Suppressor macrophage treated with lipopolysaccharide for 1 hour (primary cell): ENCODE data around the gene MAPK13.
A peak's percentile ranks its signal among the peaks of the same experiment; 100 is the strongest.
"Not testable (repeated sequence)": the region's sequence is repeated elsewhere in the genome, so short reads cannot be mapped to it uniquely, and the experiment has no call there.

Experiments
- DNase-seq, 3 donors: peaks; one replicate each; pipeline ENCODE4 v3.0.0-alpha.2; 2020 to 2022

MAPK13 gene

DNA sequence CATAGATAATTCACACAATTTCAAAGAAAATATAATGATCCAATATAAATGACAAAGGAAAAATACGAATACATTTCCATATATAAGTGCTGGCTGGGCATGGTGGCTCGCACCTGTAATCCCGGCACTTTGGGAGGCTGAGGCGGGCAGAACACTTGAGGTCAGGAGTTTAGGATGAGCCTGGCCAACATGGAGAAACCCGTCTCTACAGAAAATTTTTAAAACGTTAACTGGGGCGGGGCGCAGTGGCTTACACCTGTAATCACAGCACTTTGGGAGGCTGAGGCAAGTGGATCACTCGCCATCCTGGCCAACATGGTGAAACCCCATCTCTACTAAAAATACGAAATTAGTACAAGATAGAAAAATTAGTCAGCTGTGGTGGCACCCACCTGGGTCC, 14.9 kb upstream of the MAPK13 start:
- no peak for DNase-seq

GRCh38 chr6:36116066-36116864, 14.0 kb upstream of the MAPK13 start:
- DNase-seq: no peak

GRCh38 chr6:36116943-36117342, 13.4 kb upstream of the MAPK13 start:
- DNase-seq: no peak

DNA sequence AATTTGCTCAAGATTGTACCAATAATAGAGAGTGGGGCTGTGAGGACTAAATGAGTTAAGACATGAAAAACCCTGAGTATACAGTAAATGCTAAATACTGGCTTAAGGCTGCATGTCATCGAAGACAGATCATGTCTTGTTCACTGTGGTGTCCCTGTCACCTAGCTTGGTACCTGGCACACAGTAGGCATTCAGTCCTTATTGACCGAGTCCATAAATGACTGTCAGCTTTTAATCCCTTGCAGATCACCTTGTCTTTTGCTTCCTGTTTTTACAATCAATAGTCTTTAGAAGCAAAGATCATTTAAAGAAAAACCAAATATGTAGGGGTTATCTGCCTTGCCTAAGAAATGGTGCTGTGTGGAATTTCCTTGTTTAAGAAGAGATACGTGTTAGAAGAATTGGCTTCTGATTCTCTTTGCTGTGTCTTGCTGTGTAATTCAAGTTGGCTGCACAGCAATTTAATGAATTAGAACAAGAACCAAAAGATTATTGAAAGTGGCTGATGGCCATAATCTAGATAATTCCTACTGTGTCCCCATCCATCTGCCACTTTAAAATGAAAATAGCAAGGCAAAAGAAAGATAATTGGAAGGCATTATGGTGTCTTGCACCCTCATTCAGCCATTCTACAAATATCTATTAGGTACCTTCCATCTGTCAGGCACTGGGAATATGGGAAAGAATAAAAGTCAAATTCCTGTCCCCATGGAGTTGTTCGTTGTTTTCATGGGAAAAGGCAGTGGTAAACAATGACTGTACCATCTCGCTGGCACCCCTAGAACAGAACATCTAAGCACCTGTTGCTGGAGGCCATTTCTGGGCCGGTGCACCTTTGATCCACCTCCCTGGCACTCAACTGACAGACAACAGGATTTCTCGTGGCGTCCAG, 12.4 kb upstream of the MAPK13 start:
- DNase-seq: no peak

DNA sequence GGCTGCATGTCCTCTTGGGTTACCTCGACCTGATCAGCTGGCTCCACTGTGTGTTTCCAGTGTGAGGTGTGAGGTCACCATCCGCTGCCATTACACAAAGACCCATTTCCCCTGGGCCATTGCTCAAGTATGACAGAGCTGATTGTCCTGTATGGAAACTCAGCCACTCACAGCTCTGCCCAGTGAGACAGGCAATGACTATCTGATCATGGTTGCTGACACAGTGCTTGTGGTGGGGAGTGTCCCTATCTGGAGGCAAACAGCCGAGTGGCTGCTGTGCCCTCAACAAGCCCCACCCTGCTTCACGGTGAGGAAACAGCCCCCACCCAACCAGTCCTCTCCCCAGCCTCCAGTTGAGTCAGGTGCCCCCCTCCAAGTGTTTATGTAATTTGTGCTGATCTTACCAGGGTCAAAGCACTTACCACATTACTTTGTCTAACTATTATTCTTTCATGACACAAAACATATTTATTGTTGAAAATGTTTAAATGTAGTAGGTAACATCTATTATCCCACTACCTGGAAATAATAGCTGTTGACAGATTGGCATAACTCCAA, 11.7 kb upstream of the MAPK13 start:
- peak; percentile 85 to 91 (median 89) for DNase-seq

- no peak for DNase-seq
Measured at GRCh38 chr6:36119209-36119608, 11.1 kb upstream of the MAPK13 start.

DNA sequence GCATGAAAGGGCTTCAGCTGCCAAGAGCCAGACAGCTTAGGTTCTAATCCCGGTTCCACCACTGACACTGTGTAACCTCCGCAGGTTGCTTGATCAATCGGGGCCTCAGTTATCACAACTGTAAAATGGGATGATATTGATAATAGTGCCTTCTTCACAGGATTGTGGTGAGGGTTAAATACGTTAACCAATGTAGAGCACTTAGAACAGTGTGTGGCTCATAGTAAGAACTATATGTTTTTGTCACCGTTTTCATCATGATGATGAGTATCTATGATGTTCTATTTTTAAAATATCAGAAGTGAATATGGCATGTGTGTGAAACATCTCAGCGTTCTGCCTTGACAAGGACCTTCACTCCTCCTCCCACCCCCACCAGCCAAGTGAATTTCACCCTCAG, 10.3 kb upstream of the MAPK13 start:
- peak in 1 of 3 donors; percentile 55 for DNase-seq

DNA sequence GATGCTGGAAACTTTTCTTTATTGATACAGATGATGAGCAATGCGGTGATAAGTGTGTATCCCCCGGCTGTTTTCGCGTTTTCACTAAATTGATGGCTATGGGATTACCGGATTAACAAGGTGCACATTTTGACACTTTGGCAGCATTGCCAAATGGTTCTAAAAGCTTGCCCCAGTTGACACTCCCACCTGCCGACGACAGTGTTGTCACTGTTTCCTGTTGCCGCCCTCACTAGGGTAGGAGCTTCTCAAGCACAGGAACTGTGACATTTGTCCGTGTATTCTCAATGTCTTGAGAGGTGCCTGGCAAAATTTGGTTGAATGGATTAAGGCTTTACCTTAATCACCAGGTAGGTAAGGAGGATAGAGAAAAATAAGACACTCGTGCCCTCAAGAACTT, 9.8 kb upstream of the MAPK13 start:
- DNase-seq: peak; percentile 66 to 73 (median 70)

- peak; percentile 77 to 82 (median 79) for DNase-seq
Measured at GRCh38 chr6:36120979-36121786, 9.1 kb upstream of the MAPK13 start.

- no peak for DNase-seq
Measured at GRCh38 chr6:36121787-36122494, 8.4 kb upstream of the MAPK13 start.

DNA sequence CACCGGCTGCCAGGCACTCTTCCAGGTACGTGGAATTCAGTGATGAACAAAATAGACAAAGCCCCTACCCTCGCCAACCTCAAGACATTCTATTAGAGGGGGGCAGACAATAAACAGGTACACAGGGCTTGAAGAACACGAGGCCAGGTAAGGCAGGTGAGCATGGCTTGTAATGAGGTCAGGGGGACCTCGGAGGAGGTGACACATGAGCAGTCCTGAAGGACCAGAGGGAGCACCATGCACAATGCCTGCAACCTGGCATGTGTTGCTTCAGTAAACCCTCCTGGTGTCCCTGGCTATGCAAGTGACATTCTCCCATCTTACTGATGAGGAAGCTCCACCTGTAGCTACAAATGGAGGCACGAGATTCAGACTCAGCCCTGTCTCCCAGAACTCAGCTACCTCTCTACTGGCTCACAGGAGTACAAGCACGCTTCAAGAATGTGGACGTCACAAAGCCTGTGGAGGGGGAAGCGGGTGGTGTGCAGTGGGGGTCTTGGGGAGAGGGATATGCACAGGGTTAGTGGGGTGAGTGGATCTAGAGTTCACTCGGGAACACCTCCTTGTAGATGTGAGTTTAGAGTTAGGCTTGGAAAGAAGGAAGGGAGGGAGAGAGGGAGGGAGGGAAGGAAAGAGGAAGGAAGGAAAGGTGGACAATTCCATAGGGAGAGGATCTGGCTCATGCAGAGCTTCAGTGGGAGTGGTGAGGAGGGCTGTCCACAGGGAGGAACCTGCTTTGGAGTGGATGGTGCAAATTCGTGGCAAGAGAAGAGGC, 7.6 kb upstream of the MAPK13 start:
- no peak for DNase-seq

- peak; percentile 85 to 93 (median 87) for DNase-seq
Measured at GRCh38 chr6:36123270-36124139, 6.8 kb upstream of the MAPK13 start.

GRCh38 chr6:36124346-36124745, 6.0 kb upstream of the MAPK13 start:
- DNase-seq: not testable (repeated sequence)

GRCh38 chr6:36124881-36125280, 5.4 kb upstream of the MAPK13 start:
- DNase-seq: no peak

GRCh38 chr6:36125575-36125974, 4.7 kb upstream of the MAPK13 start:
- no peak for DNase-seq

DNA sequence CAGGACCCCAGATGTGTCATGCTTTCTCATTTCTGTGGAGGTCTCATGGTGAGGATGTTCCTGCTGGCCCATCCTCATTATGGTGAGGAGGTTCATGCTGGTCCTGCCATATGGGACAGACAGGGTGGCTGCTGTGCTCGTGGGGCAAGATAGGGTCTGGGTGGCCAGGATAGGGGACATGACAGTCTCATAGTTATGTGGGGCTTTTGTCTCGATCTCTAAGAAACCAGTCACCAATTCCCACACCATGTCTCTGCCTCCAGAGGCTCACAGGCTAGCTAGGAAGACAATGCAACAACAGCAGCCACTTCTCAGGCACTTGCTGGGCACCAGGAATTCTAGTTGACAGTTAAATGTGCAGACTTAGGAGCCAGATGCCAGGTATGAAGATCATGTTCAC, 4.2 kb upstream of the MAPK13 start:
- no peak for DNase-seq

- peak; percentile 80 to 91 (median 87) for DNase-seq
Measured at GRCh38 chr6:36126553-36127458, 3.5 kb upstream of the MAPK13 start.

DNA sequence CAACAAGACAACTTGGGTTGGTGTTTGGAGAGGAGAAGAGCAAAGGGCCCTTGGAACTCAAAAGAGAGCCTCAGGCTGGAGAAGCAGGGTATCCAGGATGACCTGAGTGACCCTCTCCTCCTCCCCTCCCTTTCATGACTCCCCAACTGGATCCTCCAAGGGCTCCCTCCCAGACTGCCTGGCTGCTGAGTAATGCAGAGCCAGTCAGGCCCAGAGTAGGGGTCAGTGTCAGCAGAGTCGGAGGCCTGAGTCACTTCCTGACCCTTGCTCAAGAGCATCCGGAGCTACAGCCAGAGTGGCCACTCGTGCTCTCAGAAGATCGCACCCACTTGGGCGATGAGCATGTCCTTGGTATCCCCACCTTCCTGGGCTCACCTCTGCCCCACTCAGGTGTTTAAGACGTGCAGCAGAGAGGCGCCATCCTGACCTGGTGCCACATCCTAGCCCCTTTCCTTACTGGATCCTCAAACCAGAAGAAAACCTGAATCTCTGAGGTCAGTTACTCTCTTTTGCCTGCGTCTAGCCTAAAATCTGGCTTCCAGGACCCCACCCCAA, 2.8 kb upstream of the MAPK13 start:
- DNase-seq: peak; percentile 94 to 97 (median 96)

DNA sequence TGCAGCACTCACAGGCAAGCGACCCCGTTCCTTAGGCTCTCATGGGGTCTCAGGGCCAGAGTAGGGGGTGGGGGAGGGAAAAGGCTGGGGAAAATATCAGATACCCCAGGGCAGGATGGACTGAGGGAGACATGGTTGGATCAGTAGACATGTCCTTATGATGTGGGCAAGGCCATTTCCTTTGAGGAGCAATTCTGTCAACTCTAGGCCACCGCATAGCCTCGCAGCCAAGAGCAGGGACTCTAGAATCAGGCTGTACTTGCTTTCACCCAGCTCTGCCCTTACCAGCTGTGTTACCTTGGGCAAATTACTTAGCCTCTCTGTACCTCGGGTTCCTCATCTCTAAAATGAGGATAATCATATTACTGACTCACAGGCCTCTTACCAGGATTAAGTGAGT, 2.2 kb upstream of the MAPK13 start:
- peak in 1 of 3 donors; percentile 28 for DNase-seq
